Fibroblast of skin of left quadriceps (primary cell): ENCODE results near the gene CPVL.

Experiments used
- DNase-seq, 2 experiments: peaks; one replicate each; pipeline ENCODE4 v3.0.0-alpha.2; 2013; ENCODE audit warnings: low read depth in 2 of 2

The CPVL gene

GRCh38 chr7:29000717-29001076 is 145.6 kb downstream of the CPVL start:
- DNase-seq, result no peak

- no peak for DNase-seq
These were observed 146.2 kb downstream of the CPVL start for GRCh38 chr7:28999895-29000716.

GRCh38 chr7:28999427-28999826 is 146.9 kb downstream of the CPVL start:
- DNase-seq, result no peak

- no peak for DNase-seq
These were observed 148.2 kb downstream of the CPVL start for GRCh38 chr7:28998105-28998504.

- no peak for DNase-seq
These were observed 149.5 kb downstream of the CPVL start for GRCh38 chr7:28996836-28997235.

- DNase-seq, result no peak
These were observed 153.0 kb downstream of the CPVL start for GRCh38 chr7:28993371-28993770.

GRCh38 chr7:28992798-28993197 is 153.5 kb downstream of the CPVL start:
- DNase-seq, result no peak

- peak in 1 of 2 experiments; percentile 63 for DNase-seq
These were observed 156.0 kb downstream of the CPVL start for GRCh38 chr7:28990200-28990960.

- no peak for DNase-seq
These were observed 156.9 kb downstream of the CPVL start for GRCh38 chr7:28989211-28989980.

GRCh38 chr7:28988810-28989209 is 157.5 kb downstream of the CPVL start:
- peak; percentile 93 to 95 for DNase-seq

- DNase-seq, result no peak
These were observed 158.2 kb downstream of the CPVL start for GRCh38 chr7:28988091-28988490.

- DNase-seq, result peak; percentile 76 to 77
These were observed 159.6 kb downstream of the CPVL start for GRCh38 chr7:28986765-28987110.

- no peak for DNase-seq
These were observed 160.1 kb downstream of the CPVL start for GRCh38 chr7:28986028-28986764.

- peak; percentile 87 to 90 for DNase-seq
These were observed 161.7 kb downstream of the CPVL start for GRCh38 chr7:28984631-28985030.

GRCh38 chr7:28984217-28984616 is 162.1 kb downstream of the CPVL start:
- no peak for DNase-seq

- no peak for DNase-seq
These were observed 162.7 kb downstream of the CPVL start for GRCh38 chr7:28983396-28984190.

- DNase-seq, result no peak
These were observed 165.2 kb downstream of the CPVL start for GRCh38 chr7:28981161-28981465.

GRCh38 chr7:28980451-28981160 is 165.7 kb downstream of the CPVL start:
- DNase-seq, result no peak

- DNase-seq, result no peak
These were observed 166.6 kb downstream of the CPVL start for GRCh38 chr7:28979776-28980175.

- no peak for DNase-seq
These were observed 168.5 kb downstream of the CPVL start for GRCh38 chr7:28977881-28978280.
